ENCODE measurements around the gene HDDC2. TPM values are rescaled to one million over a fixed set of nuclear protein-coding genes. Genes with fewer than 3 reads are reported as not detected.

The HDDC2 gene
- total RNA-seq, 2 donors from 2014 or later = 36.8 to 42.5 TPM

DNA sequence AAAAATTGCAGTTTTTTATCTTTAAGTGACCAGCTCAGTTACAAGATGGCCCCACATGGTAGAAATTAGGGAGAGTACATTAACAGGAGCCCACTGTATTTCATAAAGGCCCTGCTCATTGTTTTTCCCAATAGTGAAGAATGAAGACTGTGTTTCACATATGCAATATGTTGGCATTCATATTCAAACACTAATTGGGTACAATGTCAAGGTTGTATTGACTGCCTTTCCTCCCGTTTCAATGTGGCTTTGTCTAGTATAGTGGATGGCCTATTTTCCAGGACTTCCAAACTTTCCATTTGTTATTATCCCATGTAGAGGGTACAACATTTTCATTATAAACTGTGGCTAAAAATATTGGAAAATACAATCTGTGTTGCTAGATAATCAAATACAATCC lies 51.3 kb downstream of the HDDC2 start:
- no peak overlapping the region for H3K4me3 ChIP-seq
- H3K36me3 ChIP-seq (replicated peaks in 1 of 2; ENCODE audit: insufficient read depth in 1 of 2, low read depth in 2 of 2) = no peaks in the 10 kb centered on the region
- ATAC-seq (no peak), DNase-seq (no peak)
- TF ChIP-seq CTCF (IDR thresholded peaks at IDR 0.05) (no peak), POLR2A (IDR thresholded peaks at IDR 0.05) (no peak)
- no peaks in the 10 kb centered on the region for H3K9me3 ChIP-seq
- H3K27me3 ChIP-seq = no peaks in the 10 kb centered on the region
- no peaks in the 10 kb centered on the region for H3K4me1 ChIP-seq
- intact Hi-C loops (cut with DNase I) = no loop called here
- 32 to 41% methylated on average over 1 of the region's 1 CpG for WGBS, 2 donors
- no peak overlapping the region for H3K27ac ChIP-seq

GRCh38 chr6:125248136-125248535 lies 53.6 kb downstream of the HDDC2 start:
- TF ChIP-seq POLR2A (IDR thresholded peaks at IDR 0.05) = no peak
- no peak for TF ChIP-seq CTCF (IDR thresholded peaks at IDR 0.05)
- intact Hi-C loops (cut with DNase I) = no loop called here
- no peak for ATAC-seq
- WGBS, 2 donors = 90 to 95% methylated on average over 7 of the region's 7 CpGs
- Histone ChIP-seq H3K4me1 (no peaks in the 10 kb centered on the region), H3K4me3 (no peak overlapping the region), H3K27me3 (no peaks in the 10 kb centered on the region), H3K9me3 (no peaks in the 10 kb centered on the region), H3K36me3 (replicated peaks in 1 of 2; ENCODE audit: insufficient read depth in 1 of 2, low read depth in 2 of 2) (no peaks in the 10 kb centered on the region), H3K27ac (no peak overlapping the region)
- DNase-seq = no peak

- no peaks in the 10 kb centered on the region for H3K9me3 ChIP-seq
- no peak overlapping the region for H3K4me3 ChIP-seq
- ATAC-seq = no peak
- H3K27me3 ChIP-seq = no peaks in the 10 kb centered on the region
- H3K27ac ChIP-seq = no peak overlapping the region
- no peaks in the 10 kb centered on the region for H3K36me3 ChIP-seq (replicated peaks in 1 of 2; ENCODE audit: insufficient read depth in 1 of 2, low read depth in 2 of 2)
- no peaks in the 10 kb centered on the region for H3K4me1 ChIP-seq
- intact Hi-C loops (cut with DNase I) = no loop called here
- TF ChIP-seq POLR2A (IDR thresholded peaks at IDR 0.05) = no peak
- TF ChIP-seq CTCF (IDR thresholded peaks at IDR 0.05) = no peak
- DNase-seq = no peak
Observed at GRCh38 chr6:125246566-125246965, 55.2 kb downstream of the HDDC2 start.

DNA sequence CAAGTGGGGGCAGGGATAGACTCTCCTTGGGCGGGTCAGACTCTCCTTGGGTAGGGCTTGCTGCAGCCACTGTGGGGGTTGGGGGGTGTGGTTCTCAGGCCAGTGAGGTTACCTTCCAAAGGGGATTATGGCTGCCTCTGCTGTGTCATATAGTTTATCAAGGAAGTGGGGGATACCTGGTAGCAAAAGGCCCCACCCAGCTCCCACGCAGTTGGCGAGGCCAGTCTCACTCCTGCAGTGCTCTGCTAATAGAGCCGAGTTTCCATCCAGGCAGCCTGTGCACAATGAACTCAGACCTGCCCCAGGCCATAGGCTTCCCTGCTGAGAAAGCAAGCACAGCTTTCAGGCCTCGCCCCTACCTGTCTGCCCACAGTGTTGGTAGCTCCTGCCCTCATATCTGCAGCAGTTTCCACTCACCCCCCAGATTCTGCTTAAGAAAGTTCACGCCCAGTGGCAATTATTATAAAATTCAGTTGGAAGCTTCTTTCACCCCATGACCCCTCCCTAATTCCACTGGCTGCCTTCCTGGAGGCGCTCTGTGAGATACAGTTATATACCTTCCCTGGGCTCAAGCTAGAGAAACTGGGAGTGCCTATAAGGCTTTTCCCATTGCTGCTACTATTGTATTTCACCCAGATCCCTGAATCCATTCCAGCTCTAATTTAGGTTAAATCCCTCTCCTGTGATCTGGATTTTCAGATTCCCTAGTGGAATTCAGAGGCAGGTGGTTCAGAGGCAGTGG lies 56.1 kb downstream of the HDDC2 start:
- DNase-seq = no peak
- Histone ChIP-seq H3K4me1 (no peaks in the 10 kb centered on the region), H3K4me3 (no peak overlapping the region), H3K27ac (no peak overlapping the region), H3K36me3 (replicated peaks in 1 of 2; ENCODE audit: insufficient read depth in 1 of 2, low read depth in 2 of 2) (no peaks in the 10 kb centered on the region), H3K27me3 (no peaks in the 10 kb centered on the region), H3K9me3 (no peaks in the 10 kb centered on the region)
- WGBS, 2 donors = 90 to 97% methylated on average over 4 to 5 of the region's 7 CpGs
- intact Hi-C loops (cut with DNase I) = no loop called here
- no peak for TF ChIP-seq CTCF (IDR thresholded peaks at IDR 0.05)
- TF ChIP-seq POLR2A (IDR thresholded peaks at IDR 0.05) = no peak
- no peak for ATAC-seq

DNA sequence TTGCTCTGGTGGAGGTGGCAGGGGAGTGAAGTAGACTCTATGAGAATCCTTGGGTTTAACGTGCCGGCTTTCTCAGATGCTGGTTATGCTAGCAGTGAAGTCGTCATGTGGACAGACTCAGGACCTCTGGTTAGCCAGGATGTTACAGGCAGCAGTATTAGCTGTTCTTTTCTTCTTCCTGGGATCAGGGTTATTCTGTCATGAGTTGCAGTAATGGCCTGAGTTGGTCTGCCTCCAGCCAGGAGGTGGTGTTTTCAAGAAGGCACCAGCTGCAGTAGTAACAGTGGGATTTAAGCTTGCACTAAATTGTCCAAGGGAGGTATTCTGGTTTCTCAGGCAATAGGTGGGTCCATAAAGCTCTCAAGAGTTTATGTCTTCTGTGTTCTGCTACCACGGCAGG lies 56.7 kb downstream of the HDDC2 start:
- H3K9me3 ChIP-seq = no peaks in the 10 kb centered on the region
- intact Hi-C loops (cut with DNase I) = no loop called here
- WGBS, 2 donors = 95 to 98% methylated on average over 4 of the region's 4 CpGs
- no peak overlapping the region for H3K27ac ChIP-seq
- H3K4me1 ChIP-seq = no peaks in the 10 kb centered on the region
- H3K27me3 ChIP-seq = no peaks in the 10 kb centered on the region
- no peak for TF ChIP-seq POLR2A (IDR thresholded peaks at IDR 0.05)
- TF ChIP-seq CTCF (IDR thresholded peaks at IDR 0.05) = no peak
- no peaks in the 10 kb centered on the region for H3K36me3 ChIP-seq (replicated peaks in 1 of 2; ENCODE audit: insufficient read depth in 1 of 2, low read depth in 2 of 2)
- H3K4me3 ChIP-seq = no peak overlapping the region
- no peak for DNase-seq
- ATAC-seq = no peak

Measured in body of pancreas (tissue), 4 donors.